Large intestine (tissue), 3 donors: ENCODE data around the gene CFAP299. TPM values are rescaled to one million over a fixed set of nuclear protein-coding genes. Genes with fewer than 3 reads are reported as not detected.
A peak's percentile ranks its signal among the peaks of the same experiment; 100 is the strongest.

Source experiments
- DNase-seq, 2 donors: peaks; one replicate each; pipeline versions ENCODE4 v3.0.0 to v3.0.0-alpha.2; 2013
- H3K27ac ChIP-seq: one replicate; pipeline ENCODE4 v1.5.1; 2013; ENCODE audit warnings: low read length
- H3K27me3 ChIP-seq: 2 replicates; pipeline ENCODE4 v1.6.1; 2013; ENCODE audit warnings: low read length; ENCODE audit not compliant: control insufficient read depth, insufficient read depth
- H3K36me3 ChIP-seq: 2 replicates; pipeline ENCODE4 v1.6.1; 2013; ENCODE audit warnings: low read length; ENCODE audit not compliant: control insufficient read depth, insufficient read depth
- H3K4me1 ChIP-seq: one replicate; pipeline ENCODE4 v1.6.1; 2013; ENCODE audit warnings: low read length; ENCODE audit not compliant: control insufficient read depth, insufficient read depth
- H3K4me3 ChIP-seq: one replicate; pipeline ENCODE4 v1.5.1; 2013; ENCODE audit warnings: low read length
- H3K9me3 ChIP-seq: one replicate; pipeline ENCODE4 v1.6.1; 2013; ENCODE audit warnings: mild to moderate bottlenecking, low read depth, low read length, moderate library complexity; ENCODE audit not compliant: control insufficient read depth
- WGBS: methylation state at CpG from one replicate; pipeline ENCODE4 v1.1.5; 2013; ENCODE audit warnings: low lambda C conversion rate; ENCODE audit not compliant: insufficient coverage; 5-methylcytosine and 5-hydroxymethylcytosine counted together
- polyA plus RNA-seq: library from polyadenylated mRNA; unstranded; fragments of 120-200 nt; gene quantifications from one replicate; pipeline ENCODE4 v1.2.1, GENCODE V29; 2013

Gene CFAP299
- polyA plus RNA-seq, 1 donor, result 0.16 TPM

DNA sequence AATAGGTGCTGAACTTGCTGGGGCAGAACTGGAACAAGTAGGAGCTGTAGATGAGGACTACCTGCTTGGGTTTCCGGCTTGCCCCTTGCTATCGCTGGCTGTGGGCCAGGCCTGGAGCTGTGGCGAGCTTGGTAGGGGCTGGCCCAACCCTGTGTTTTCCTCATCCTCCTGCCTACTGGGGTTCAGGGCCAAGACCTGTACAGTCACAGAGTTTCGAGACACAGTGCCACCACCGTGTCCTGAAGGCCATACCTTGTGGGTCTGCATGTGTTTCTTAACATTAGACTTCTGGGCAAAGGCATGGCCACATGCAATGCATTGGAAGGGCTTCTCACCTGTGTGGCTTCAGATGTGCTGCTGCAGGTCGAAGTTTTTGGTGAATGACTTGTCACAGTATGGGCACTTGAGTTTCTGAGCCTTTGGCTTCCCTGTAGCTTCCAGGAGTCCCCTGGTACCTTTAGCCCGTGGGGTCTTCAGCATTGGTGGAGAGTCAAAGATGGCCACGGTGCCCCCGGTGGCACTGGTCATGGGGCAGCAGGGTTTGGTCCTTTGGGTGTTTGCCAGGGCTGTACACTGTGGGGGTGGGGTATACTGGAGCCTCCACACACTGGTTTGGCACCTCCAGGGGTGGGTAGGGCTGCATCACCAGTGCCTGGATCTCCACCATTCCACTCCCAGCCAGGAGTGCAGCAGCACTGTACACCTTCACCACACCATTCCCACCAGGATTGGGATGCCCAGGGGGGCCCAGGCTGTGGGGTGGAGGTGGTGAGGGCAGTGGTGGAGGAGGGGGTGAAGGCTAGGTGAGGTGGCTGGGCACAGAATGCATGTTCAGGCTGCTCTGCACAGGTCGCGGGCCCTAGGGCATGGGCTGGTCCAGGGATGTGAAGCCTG is 52.1 kb downstream of the CFAP299 start:
- no CpG with 5 or more reads among the region's 11 CpGs for WGBS
- Histone ChIP-seq H3K4me1 (no peaks in the 10 kb centered on the region), H3K36me3 (no peaks in the 10 kb centered on the region), H3K27ac (no peak overlapping the region), H3K27me3 (no peaks in the 10 kb centered on the region), H3K4me3 (no peak overlapping the region), H3K9me3 (peaks cover 12% of the 10 kb centered on the region)
- DNase-seq, result no peak

DNA sequence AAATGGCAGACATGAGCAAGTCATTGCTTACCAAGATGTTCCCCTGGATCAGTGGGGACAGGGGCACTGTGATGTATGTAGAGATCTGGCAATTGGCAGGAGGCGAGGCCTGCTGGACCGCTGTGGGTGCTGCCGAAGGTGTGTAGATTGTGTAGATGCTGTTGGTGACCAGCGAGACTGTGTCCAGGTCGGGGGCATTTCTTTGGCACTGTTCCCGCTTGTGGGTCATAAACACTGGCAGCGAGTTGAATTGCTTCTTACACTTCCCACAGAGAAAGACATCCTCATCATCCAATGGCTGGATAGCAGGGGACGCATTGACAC is 52.7 kb downstream of the CFAP299 start:
- WGBS, result no CpG with 5 or more reads among the region's 8 CpGs
- Histone ChIP-seq H3K4me1 (no peaks in the 10 kb centered on the region), H3K27ac (no peak overlapping the region), H3K4me3 (no peak overlapping the region), H3K27me3 (no peaks in the 10 kb centered on the region), H3K36me3 (no peaks in the 10 kb centered on the region), H3K9me3 (peaks cover 12% of the 10 kb centered on the region)
- no peak for DNase-seq

- Histone ChIP-seq H3K27me3 (no peaks in the 10 kb centered on the region), H3K36me3 (no peaks in the 10 kb centered on the region), H3K4me3 (no peak overlapping the region), H3K27ac (no peak overlapping the region), H3K4me1 (no peaks in the 10 kb centered on the region), H3K9me3 (peaks cover 12% of the 10 kb centered on the region)
- WGBS, result 100% methylated on average over 2 of the region's 2 CpGs
- no peak for DNase-seq
These were observed 54.6 kb downstream of the CFAP299 start for GRCh38 chr4:80390178-80390577.

- no peak overlapping the region for H3K27ac ChIP-seq
- no peak for DNase-seq
- no peaks in the 10 kb centered on the region for H3K27me3 ChIP-seq
- H3K4me1 ChIP-seq, result no peaks in the 10 kb centered on the region
- no peak overlapping the region for H3K4me3 ChIP-seq
- H3K9me3 ChIP-seq, result no peaks in the 10 kb centered on the region
- no peaks in the 10 kb centered on the region for H3K36me3 ChIP-seq
- no CpG with 5 or more reads among the region's 4 CpGs for WGBS
These were observed 57.9 kb downstream of the CFAP299 start for GRCh38 chr4:80393246-80393969.

DNA sequence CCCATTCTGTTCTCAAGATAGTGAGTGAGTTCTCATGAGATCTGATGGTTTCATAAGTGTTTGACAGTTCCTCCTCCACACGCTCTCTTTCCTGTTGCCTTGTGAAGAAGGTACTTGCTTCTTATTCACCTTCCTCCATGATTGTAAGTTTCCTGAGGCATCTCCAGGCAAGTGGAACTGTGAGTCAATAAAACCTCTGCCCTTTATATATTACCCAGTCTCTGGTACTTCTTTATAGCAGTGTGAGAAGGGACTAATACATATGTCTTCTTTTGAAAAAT is 58.4 kb downstream of the CFAP299 start:
- DNase-seq, result no peak
- no peaks in the 10 kb centered on the region for H3K4me1 ChIP-seq

GRCh38 chr4:80407246-80407645 is 71.7 kb downstream of the CFAP299 start:
- 100% methylated on average over 2 of the region's 4 CpGs for WGBS
- Histone ChIP-seq H3K4me1 (no peaks in the 10 kb centered on the region), H3K36me3 (no peaks in the 10 kb centered on the region), H3K4me3 (no peak overlapping the region), H3K27ac (no peak overlapping the region), H3K27me3 (no peaks in the 10 kb centered on the region), H3K9me3 (no peaks in the 10 kb centered on the region)
- no peak for DNase-seq

More for the DNA sequence above, 58.4 kb downstream of the CFAP299 start:
- Histone ChIP-seq H3K9me3 (no peaks in the 10 kb centered on the region), H3K4me3 (no peak overlapping the region), H3K36me3 (no peaks in the 10 kb centered on the region), H3K27me3 (no peaks in the 10 kb centered on the region), H3K27ac (no peak overlapping the region)
- 100% methylated on average over 1 of the region's 1 CpG for WGBS

- Histone ChIP-seq H3K36me3 (no peaks in the 10 kb centered on the region), H3K27ac (no peak overlapping the region), H3K27me3 (no peaks in the 10 kb centered on the region), H3K4me3 (no peak overlapping the region), H3K9me3 (no peaks in the 10 kb centered on the region), H3K4me1 (no peaks in the 10 kb centered on the region)
- no peak for DNase-seq
- 60% methylated on average over 1 of the region's 2 CpGs for WGBS
These were observed 74.3 kb downstream of the CFAP299 start for GRCh38 chr4:80409809-80410208.

DNA sequence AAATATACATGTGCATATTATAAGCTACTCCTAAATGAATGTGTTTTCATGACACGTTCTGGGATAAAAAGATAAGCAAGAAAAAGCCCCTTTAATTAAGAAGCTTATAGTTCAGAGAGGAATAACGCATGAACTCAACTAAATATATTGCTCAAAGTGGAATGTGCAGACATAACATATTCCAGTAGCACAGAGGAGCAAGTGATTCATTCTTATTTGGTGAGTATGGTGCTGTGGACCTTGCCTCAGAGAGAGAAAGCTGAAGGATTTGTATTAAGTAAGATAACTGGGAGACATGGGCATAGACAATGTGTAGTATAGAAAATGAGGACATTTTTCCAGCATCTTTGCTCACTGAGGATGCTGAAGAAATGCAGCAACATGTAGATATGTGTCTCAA is 76.8 kb downstream of the CFAP299 start:
- H3K4me1 ChIP-seq, result no peaks in the 10 kb centered on the region
- H3K36me3 ChIP-seq, result no peaks in the 10 kb centered on the region
- H3K27ac ChIP-seq, result peak overlapping the region; percentile 42
- peak; percentile 14 to 38 for DNase-seq
- WGBS, result no CpG with 5 or more reads among the region's 2 CpGs
- no peak overlapping the region for H3K4me3 ChIP-seq
- H3K9me3 ChIP-seq, result no peaks in the 10 kb centered on the region
- no peaks in the 10 kb centered on the region for H3K27me3 ChIP-seq

GRCh38 chr4:80413086-80413485 is 77.6 kb downstream of the CFAP299 start:
- no peak overlapping the region for H3K4me3 ChIP-seq
- peak overlapping the region; percentile 42 for H3K27ac ChIP-seq
- no peaks in the 10 kb centered on the region for H3K36me3 ChIP-seq
- H3K9me3 ChIP-seq, result no peaks in the 10 kb centered on the region
- peak; percentile 82 to 84 for DNase-seq
- WGBS, result 14% methylated on average over 1 of the region's 2 CpGs
- H3K4me1 ChIP-seq, result no peaks in the 10 kb centered on the region
- H3K27me3 ChIP-seq, result no peaks in the 10 kb centered on the region

- no peaks in the 10 kb centered on the region for H3K36me3 ChIP-seq
- no peaks in the 10 kb centered on the region for H3K4me1 ChIP-seq
- no CpG with 5 or more reads among the region's 2 CpGs for WGBS
- H3K4me3 ChIP-seq, result no peak overlapping the region
- H3K27ac ChIP-seq, result no peak overlapping the region
- no peak for DNase-seq
- H3K27me3 ChIP-seq, result no peaks in the 10 kb centered on the region
- no peaks in the 10 kb centered on the region for H3K9me3 ChIP-seq
These were observed 81.5 kb downstream of the CFAP299 start for GRCh38 chr4:80417019-80417418.
